Progenitor cell of endocrine pancreas (in vitro differentiated cells): Measurements from ENCODE around the gene NUP93. TPM values are rescaled to one million over a fixed set of nuclear protein-coding genes. Genes with fewer than 3 reads are reported as not detected.

Experiments used
- DNase-seq: peaks from one replicate; pipeline ENCODE4 v3.0.0; 2021; ENCODE audit warnings: low spot score; ENCODE audit not compliant: unreplicated experiment
- H3K27ac Mint-ChIP-seq: 2 replicates; pipeline ENCODE4 v1.8.0; 2021; ENCODE audit warnings: mild to moderate bottlenecking, moderate library complexity, mixed read lengths
- H3K27me3 Mint-ChIP-seq: 2 replicates; pipeline ENCODE4 v1.8.0; 2021; ENCODE audit warnings: mixed read lengths
- H3K36me3 Mint-ChIP-seq: 2 replicates; pipeline ENCODE4 v1.8.0; 2022; ENCODE audit warnings: mixed read lengths; ENCODE audit not compliant: insufficient read depth
- H3K4me1 Mint-ChIP-seq: 2 replicates; pipeline ENCODE4 v1.8.0; 2021; ENCODE audit warnings: low read depth, mixed read lengths
- H3K4me3 Mint-ChIP-seq: 2 replicates; pipeline ENCODE4 v1.8.0; 2021; ENCODE audit warnings: low read depth, mild to moderate bottlenecking, moderate library complexity, mixed read lengths
- H3K9me3 Mint-ChIP-seq: 2 replicates; pipeline ENCODE4 v1.8.0; 2021; ENCODE audit warnings: low read depth, mixed read lengths
- total RNA-seq: library from RNA; stranded (reverse); gene quantifications from 2 replicates; pipeline ENCODE4 v1.2.1, GENCODE V29; 2021
- TF ChIP-seq, protein P1 (sequence below): fragments of 200-600 bp; sonication (generic); IDR thresholded peaks from one replicate; pipeline ENCODE4 v1.5.0; 2021; ENCODE audit warnings: antibody characterized with exemption, mild to moderate bottlenecking; ENCODE audit not compliant: unreplicated experiment

NUP93 gene
- total RNA-seq, 1 donor from 2014 or later, result 74.4 TPM

DNA sequence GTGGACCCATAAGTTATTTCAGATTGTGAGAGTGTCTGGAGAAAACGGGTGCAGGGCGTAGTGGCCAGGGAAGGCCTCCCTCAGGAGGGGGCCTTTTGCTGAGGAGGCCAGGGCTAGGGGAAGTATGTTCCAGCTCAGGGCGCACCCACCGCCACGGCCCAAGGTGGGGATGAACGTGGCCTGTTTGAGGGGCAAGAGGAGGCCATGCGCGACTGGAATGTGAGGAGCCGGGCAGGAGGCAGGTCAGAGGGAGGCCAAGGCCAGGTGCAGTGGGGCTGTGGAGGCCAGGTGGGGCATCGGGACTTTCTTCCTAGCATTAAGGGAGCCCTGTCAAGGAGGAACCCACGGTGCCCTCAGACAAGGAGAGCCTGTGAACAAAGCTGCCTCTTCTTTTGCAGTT, 161.8 kb downstream of the NUP93 start:
- Mint-ChIP-seq H3K27ac (peak overlapping the region; percentile 73), H3K4me1 (no peaks in the 10 kb centered on the region), H3K4me3 (no peak overlapping the region), H3K9me3 (no peaks in the 10 kb centered on the region), H3K27me3 (no peaks in the 10 kb centered on the region), H3K36me3 (no peaks in the 10 kb centered on the region)
- TF ChIP-seq, protein P1, sequence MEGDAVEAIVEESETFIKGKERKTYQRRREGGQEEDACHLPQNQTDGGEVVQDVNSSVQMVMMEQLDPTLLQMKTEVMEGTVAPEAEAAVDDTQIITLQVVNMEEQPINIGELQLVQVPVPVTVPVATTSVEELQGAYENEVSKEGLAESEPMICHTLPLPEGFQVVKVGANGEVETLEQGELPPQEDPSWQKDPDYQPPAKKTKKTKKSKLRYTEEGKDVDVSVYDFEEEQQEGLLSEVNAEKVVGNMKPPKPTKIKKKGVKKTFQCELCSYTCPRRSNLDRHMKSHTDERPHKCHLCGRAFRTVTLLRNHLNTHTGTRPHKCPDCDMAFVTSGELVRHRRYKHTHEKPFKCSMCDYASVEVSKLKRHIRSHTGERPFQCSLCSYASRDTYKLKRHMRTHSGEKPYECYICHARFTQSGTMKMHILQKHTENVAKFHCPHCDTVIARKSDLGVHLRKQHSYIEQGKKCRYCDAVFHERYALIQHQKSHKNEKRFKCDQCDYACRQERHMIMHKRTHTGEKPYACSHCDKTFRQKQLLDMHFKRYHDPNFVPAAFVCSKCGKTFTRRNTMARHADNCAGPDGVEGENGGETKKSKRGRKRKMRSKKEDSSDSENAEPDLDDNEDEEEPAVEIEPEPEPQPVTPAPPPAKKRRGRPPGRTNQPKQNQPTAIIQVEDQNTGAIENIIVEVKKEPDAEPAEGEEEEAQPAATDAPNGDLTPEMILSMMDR, result no peak
- DNase-seq, result no peak

DNA sequence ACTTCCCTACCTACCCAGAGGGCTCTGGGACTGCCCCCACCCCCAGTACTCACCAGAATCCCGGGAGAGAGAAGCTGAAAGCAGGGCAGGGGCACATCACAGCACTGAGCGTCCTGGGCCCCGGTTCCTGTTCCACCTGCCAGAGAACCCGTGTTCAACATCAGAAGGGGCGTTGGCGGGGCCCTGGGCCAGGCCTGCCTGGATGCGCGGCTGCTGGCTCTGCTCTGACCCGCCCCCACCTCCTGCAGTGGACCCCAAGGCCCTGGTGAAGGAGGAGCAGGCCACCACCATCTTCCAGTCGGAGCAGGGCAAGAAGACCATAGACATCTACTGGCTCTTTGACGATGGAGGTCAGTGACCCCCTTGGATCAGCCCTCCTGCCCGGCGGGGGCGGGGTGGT, 162.8 kb downstream of the NUP93 start:
- no peaks in the 10 kb centered on the region for H3K36me3 Mint-ChIP-seq
- no peak for DNase-seq

DNA sequence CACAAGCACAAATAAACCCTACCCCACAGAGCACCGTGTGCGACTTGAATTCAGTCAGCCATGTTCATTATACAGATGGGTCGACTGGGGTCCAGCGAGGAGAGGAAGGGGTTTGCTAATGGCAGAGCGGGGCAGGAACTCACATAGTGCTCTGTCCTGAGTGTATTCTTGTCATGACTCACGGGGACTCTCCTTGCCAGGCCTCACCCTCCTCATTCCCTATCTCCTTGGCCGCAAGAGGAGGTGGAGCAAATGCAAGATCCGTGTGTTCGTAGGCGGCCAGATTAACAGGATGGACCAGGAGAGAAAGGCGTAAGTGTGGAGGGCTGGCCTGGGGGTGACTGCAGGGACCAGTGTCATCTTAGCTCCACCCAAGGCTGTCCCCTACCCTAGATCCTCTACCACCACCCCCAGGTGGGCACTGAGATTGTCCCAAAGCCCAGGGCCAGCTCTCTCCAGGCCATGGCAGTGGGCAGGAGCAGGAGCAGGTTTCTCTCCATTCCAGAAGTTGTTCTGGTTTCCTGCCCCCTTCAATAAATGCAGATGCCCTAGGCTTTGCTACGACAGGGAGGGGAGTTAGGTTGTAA, 164.5 kb downstream of the NUP93 start:
- peaks cover 7% of the 10 kb centered on the region for H3K27me3 Mint-ChIP-seq
- no peaks in the 10 kb centered on the region for H3K36me3 Mint-ChIP-seq
- no peak overlapping the region for H3K4me3 Mint-ChIP-seq
- peaks cover 4% of the 10 kb centered on the region for H3K4me1 Mint-ChIP-seq
- DNase-seq, result no peak
- TF ChIP-seq, protein P1, result no peak
- H3K27ac Mint-ChIP-seq, result no peak overlapping the region
- H3K9me3 Mint-ChIP-seq, result no peaks in the 10 kb centered on the region

More for the DNA sequence above, 162.8 kb downstream of the NUP93 start:
- Mint-ChIP-seq H3K4me3 (no peak overlapping the region), H3K9me3 (no peaks in the 10 kb centered on the region), H3K27me3 (peaks cover 2% of the 10 kb centered on the region), H3K4me1 (peaks cover 2% of the 10 kb centered on the region), H3K27ac (no peak overlapping the region)
- TF ChIP-seq, protein P1, result no peak

DNA sequence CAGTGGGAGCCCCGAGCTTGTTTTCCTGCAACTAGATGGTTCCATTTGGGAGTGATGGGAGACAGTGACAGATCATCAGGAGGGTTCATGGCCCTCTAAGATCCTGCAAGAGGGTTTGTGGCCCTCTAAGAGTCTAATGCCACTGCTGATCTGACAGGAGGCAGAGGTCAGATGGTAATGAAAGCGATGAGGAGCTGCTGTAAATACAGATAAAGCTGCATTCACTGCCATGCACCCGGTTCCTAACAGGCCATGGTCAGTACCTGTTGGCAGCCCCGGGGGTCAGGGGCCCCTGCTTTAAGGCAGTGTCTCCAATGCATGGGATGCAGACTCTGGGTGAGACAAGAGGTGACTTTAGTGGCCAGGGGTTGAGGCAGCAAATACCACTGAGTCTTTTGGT, 165.9 kb downstream of the NUP93 start:
- Mint-ChIP-seq H3K4me3 (no peak overlapping the region), H3K27ac (no peak overlapping the region), H3K36me3 (no peaks in the 10 kb centered on the region), H3K27me3 (peaks cover 7% of the 10 kb centered on the region), H3K9me3 (no peaks in the 10 kb centered on the region), H3K4me1 (peaks cover 4% of the 10 kb centered on the region)
- DNase-seq, result no peak
- TF ChIP-seq, protein P1, result no peak

DNA sequence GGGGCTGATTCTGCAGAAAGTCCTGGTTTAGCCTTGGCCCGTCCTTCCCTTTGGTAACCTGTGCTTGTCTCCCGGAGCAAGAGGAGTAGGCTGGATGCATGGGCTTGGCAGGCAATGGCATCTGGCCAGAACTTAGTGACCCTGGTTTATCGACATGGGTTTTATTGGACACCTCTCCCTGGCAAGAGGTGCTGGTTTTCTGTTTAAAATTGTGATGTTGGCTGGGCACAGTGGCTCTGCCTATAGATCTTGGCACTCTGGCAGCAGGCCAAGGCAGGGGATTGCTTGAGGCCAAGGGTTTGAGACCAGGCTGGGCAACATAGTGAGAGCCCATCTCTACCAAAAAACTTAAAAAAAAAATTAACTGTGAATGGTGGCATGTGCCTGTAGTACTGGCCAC, 166.3 kb downstream of the NUP93 start:
- Mint-ChIP-seq H3K9me3 (no peaks in the 10 kb centered on the region), H3K4me3 (no peak overlapping the region), H3K36me3 (no peaks in the 10 kb centered on the region), H3K27ac (no peak overlapping the region), H3K4me1 (peaks cover 4% of the 10 kb centered on the region), H3K27me3 (peaks cover 7% of the 10 kb centered on the region)
- TF ChIP-seq, protein P1, result no peak
- DNase-seq, result no peak
